HuH-7 (cell line): ENCODE results near the gene RPL27.
"Not testable (repeated sequence)": the region's sequence is repeated elsewhere in the genome, so short reads cannot be mapped to it uniquely, and the experiment has no call there.

Experiments
- DNase-seq: peaks from one replicate; pipeline ENCODE4 v3.0.0; 2011; ENCODE audit warnings: low spot score

The RPL27 gene

GRCh38 chr17:42993913-42994312 lies 4.3 kb upstream of the RPL27 start:
- DNase-seq = not testable (repeated sequence)

- DNase-seq = no peak
Observed at GRCh38 chr17:42997390-42997983, 732 bp upstream of the RPL27 start.

- no peak for DNase-seq
Observed at GRCh38 chr17:42999003-42999525, 845 bp downstream of the RPL27 start.

DNA sequence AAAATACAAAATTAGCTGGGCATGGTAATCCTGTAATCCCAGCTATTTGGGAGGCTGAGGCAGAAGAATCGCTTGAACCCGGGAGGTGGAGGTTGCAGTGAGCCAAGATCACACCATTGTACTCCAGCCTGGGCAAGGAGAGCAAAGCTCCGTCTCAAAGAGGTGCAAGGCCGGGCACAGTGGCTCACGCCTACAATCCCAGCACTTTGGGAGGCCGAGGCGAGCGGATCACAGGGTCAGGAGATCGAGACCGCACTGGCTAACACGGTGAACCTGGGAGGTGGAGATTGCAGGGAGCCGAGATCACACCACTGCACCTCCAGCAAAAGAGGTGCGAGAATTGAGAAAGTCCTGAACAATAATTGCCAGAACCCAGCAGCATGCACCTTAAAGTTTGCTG lies 2.7 kb downstream of the RPL27 start:
- DNase-seq = not testable (repeated sequence)

DNA sequence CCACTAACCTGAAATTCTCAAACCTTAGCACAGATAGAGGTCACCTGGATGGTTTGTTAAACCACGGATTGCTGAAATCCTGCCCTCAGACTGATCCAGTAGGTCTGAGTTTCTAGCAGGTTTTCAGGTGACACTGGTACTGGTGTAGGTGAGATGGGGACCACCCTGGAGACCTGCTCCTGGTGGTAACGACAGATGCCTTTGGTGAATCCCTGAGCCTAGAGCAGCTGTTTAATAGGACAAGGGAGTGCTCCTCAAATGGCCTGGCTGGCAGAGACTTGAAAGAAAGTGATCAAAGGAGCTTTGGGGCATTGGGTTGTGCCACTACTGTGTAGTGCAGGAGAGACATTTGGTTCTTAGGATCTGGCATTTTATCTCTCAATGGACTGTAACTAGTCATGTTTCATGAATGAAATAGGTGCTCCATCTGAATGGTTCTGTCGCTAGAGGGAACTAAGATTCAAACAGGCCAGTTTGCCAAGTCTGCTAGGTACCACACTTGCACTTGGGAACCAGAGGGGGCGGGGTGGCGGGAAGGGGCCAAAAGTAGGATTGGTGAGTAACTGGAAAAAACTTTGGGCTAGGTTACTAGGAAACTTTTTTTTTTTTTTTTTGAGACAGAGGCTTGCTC lies 5.4 kb downstream of the RPL27 start:
- no peak for DNase-seq

DNA sequence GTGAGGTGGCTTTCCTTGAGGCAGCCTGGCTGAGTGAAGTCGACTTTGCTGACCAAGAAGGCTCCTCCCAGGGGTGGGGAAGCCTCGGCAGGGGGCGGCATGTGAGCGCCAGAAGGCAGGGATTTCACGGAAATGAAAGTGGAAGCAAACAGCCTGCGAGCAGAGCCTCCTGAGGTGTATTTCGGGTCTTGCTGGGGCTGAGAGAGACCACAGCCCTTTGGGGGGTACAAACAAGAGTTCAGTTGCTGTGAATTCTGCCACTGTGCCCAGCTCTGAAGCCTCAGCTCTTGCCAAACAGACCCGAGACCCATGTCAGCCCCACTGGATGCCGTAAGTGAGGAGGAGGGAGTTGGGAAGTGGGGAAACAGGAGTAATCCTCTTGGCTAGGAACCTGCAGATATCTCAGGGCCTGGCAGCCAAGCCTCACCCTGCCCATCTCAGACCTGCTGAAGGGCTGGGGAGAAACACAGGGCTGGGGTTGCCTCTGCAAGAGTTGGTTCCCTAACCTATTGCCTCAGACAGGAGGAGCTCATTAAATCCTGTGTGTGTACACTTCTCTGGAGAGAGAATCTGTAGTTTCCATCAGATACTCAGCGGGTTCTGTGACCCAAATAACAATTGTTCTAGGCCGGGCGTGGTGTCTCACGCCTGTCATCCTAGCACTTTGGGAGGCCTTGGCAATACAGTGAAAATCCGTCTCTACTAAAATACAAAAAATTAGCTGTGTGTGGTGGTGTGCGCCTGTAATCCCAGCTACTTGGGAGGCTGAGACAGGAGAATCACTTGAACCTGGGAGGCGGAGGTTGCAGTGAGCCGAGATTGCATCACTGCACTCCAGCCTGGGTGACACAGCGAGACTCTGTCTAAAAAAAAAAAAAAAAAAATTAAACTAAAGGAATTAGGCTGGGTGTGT lies 8.7 kb downstream of the RPL27 start, which contains the start of gene IFI35:
Gene IFI35 (plus strand): TSS at position 146 of the 913 bp plus-strand sequence. CDS start 164 bp downstream, at position 310.
- peak; percentile 76 for DNase-seq

DNA sequence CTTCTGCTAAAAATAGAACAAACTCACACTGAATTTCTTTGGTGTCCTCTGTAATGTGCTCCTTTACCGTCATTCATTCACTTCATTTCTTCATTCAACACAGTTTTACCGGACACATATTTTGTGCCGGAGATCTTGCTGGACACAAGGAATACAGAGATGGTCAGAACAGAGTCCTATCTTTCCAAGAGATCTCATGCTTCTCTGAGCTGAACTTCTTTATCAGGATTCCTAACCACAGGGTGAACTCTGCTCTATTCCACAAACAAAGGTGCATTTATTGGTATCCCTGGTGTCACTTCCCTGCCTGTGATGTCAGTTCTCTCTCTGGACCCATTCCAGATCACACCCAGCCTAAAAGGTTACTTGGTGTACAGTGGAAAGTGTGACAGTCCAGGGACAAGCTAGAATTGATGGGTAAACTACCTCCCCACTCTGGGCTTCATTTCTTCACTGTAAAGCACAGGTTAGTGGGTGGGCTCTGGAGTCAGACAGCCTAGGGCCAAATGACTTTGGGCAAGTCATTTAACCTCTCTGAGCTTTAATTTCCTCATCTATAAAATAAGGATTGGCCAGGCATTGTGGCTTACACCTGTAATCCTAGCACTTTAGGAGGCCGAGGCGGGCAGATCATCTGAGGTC lies 12.6 kb downstream of the RPL27 start:
- DNase-seq = peak; percentile 79

GRCh38 chr17:43011728-43012472 lies 13.7 kb downstream of the RPL27 start:
- DNase-seq = no peak

- no peak for DNase-seq
Observed at GRCh38 chr17:43013296-43013695, 15.1 kb downstream of the RPL27 start.

DNA sequence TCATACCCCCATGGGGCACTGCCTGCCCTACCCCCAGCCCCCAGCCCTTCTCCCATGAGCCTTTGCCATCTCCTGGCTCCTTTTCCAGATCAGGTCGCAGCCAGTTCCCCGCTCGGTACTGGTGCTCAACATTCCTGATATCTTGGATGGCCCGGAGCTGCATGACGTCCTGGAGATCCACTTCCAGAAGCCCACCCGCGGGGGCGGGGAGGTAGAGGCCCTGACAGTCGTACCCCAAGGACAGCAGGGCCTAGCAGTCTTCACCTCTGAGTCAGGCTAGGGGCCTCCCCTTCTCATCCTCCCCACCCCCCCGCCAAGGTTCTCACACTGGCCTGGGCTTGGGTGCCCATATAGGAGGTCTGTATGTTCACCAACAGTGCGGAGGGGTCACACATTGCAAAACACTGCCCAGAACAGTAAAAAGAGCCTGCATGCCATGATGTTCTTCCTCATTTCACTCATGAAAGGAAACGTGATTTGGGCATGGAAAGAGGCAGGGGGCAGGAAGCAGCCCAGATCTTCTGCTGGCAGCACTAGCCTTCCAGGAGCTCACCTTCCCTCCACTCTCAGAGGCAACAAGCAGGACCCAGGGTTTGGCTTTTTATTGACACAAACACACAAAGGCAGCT lies 15.9 kb downstream of the RPL27 start:
- no peak for DNase-seq

DNA sequence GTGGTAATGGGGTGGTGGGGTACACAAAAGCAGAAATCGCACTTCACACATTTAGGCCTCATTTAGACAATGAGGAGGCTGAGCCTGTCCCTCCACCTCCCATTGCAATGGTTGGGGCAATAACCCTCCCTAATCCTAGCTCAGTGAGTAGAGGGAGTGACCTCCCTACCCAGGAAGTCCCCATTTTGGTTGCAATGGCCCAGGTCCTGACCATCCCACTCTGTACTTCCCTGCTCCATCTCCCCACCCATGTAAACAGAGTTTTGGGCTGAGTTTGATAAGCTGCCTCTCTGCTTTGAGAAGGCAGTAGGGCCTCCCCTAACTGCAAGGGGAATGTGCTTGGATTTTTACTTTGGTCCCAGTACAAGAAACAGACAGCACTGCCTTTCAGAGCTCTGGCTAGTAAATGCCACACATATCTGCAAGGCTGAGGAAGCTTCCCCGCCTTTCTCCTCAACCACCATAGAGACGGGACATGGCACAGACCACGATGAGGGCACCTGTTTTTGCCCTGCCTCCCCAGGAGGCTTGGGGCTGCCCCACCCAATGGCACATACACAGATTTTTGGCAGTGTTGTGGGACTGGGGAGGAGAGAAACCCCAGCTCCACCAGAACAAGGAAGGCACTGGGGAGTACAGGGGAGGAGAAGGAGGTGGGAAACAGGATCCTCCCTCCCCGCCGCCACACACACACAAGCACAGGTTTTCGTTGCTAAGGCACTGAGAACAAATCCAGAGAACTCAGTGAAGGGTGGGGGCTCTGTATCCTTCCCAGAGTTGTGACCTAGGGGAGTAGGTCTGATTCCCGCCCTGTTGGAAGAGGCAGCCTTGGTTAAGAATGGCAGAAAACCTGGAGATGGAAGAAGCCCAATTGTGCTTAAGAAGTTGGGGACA lies 16.7 kb downstream of the RPL27 start:
- no peak for DNase-seq

GRCh38 chr17:43015579-43015978 lies 17.4 kb downstream of the RPL27 start:
- no peak for DNase-seq

GRCh38 chr17:43016216-43016615 lies 18.0 kb downstream of the RPL27 start:
- no peak for DNase-seq

- no peak for DNase-seq
Observed at GRCh38 chr17:43018008-43018853, 20.0 kb downstream of the RPL27 start.

- no peak for DNase-seq
Observed at GRCh38 chr17:43018932-43019331, 20.7 kb downstream of the RPL27 start.

GRCh38 chr17:43019418-43019817 lies 21.2 kb downstream of the RPL27 start:
- no peak for DNase-seq

- no peak for DNase-seq
Observed at GRCh38 chr17:43020030-43020621, 21.9 kb downstream of the RPL27 start.
